ENCODE results near the gene GSN. TPM values are rescaled to one million over a fixed set of nuclear protein-coding genes. Genes with fewer than 3 reads are reported as not detected.

Gene GSN
- total and polyA plus RNA-seq, 2 of the 8 experiments (the other 6 are each of a cell fraction or from before 2014, with no cell fraction given), result 52.3 to 94.5 TPM

DNA sequence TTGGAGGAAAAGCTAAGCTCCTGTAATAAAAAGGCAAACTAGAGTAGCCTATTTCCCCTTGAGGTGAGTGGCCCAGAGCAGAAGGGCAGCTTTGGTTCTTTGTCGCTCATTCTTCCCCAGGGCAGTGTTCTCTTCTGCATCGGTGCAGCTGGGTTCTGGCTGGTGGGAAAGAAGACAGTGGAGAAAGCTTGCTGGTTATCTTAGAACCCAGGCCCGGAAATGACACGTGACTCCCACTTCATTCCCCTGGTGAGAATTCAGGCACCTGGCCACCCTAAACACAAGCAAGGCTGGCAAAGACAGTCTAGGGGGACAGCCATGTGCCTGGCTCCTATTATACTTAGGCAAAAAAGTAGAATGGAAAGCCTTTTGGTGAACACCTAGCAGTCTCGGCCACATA, 32.5 kb upstream of the GSN start:
- POLR2A ChIA-PET (ENCODE audit: partially characterized antibody), result interaction anchor here (1.1 kb wide), 1 partner anchor 14 kb away, joined by 3 read pairs; no protein-coding TSS in a partner anchor
- no peak for DNase-seq (ENCODE audit: low read depth in 1 of 2, low spot score in 2 of 2)
- WGBS, 2 experiments (ENCODE audit: extremely low coverage in 1 of 2, insufficient coverage in 1 of 2, insufficient read length in 1 of 2, insufficient replicate concordance in 2 of 2, low coverage in 1 of 2, low lambda C conversion rate in 2 of 2, missing lambda C conversion rate in 1 of 2), result 94% methylated on average over 5 of the region's 5 CpGs; no CpG with 5 or more reads in 1 of the 2 experiments

More for the DNA sequence above, 32.5 kb upstream of the GSN start:
- Histone ChIP-seq H3K79me2 (ENCODE audit: control insufficient read depth in 1 of 2, insufficient read depth in 2 of 2, low read length in 2 of 2) (no peaks in the 10 kb centered on the region), H3K9ac (replicated peaks in 1 of 4; ENCODE audit: extremely low read depth in 1 of 4, low read depth in 3 of 4, low read length in 3 of 4) (no peak overlapping the region), H4K91ac (replicated peaks; ENCODE audit: insufficient read length, low read length) (no peak overlapping the region), H3K36me3 (ENCODE audit: control insufficient read depth in 2 of 4, insufficient read depth in 4 of 4, low read length in 3 of 4) (no peaks in the 10 kb centered on the region), H3K23ac (ENCODE audit: insufficient read length) (no peak overlapping the region), H2BK5ac (ENCODE audit: low read depth, low read length) (no peak overlapping the region), H3K4me1 (replicated peaks in 1 of 4; ENCODE audit: control insufficient read depth in 3 of 4, insufficient read depth in 4 of 4, low read length in 3 of 4) (peaks cover 0 to 3% (median 0%) of the 10 kb centered on the region in 4 experiments; a peak in 2 of 7 replicates), H2AK5ac (ENCODE audit: low read depth, low read length) (no peak overlapping the region), H4K20me1 (replicated peaks in 1 of 2; ENCODE audit: control insufficient read depth in 1 of 2, insufficient read depth in 2 of 2, low read length in 2 of 2) (no peaks in the 10 kb centered on the region), H4K8ac (ENCODE audit: extremely low read depth, insufficient read depth, low read length) (no peak overlapping the region), H3K23me2 (ENCODE audit: low read depth, low read length) (no peaks in the 10 kb centered on the region), H2AFZ (ENCODE audit: low read length) (no peak overlapping the region), H3K79me1 (ENCODE audit: low read depth, low read length) (no peaks in the 10 kb centered on the region), H3K18ac (ENCODE audit: extremely low read depth, low read length) (no peak overlapping the region), H4K5ac (ENCODE audit: insufficient read length, low read depth, low read length) (no peak overlapping the region), H2BK12ac (ENCODE audit: low read depth, low read length) (no peak overlapping the region), H3K4me2 (ENCODE audit: insufficient read depth in 1 of 2, low read depth in 2 of 2, low read length in 2 of 2) (no peak overlapping the region), H2BK15ac (ENCODE audit: low read length) (no peak overlapping the region), H3K56ac (replicated peaks; ENCODE audit: insufficient read length, low read depth, low read length) (no peak overlapping the region), H3K4me3 (ENCODE audit: extremely low read depth in 1 of 4, insufficient read depth in 2 of 4, low read depth in 3 of 4, low read length in 4 of 4) (no peak overlapping the region), H3K4ac (replicated peaks; ENCODE audit: insufficient read length, low read depth, low read length) (no peak overlapping the region), H3K27ac (ENCODE audit: low read depth, low read length) (no peak overlapping the region), H2BK20ac (ENCODE audit: low read length) (no peak overlapping the region), H2BK120ac (replicated peaks; ENCODE audit: low read depth, low read length) (no peak overlapping the region), H3K27me3 (replicated peaks in 1 of 4; ENCODE audit: control insufficient read depth in 3 of 4, extremely low read depth in 1 of 4, insufficient read depth in 3 of 4, low read length in 3 of 4) (peaks cover 0 to 2% (median 0%) of the 10 kb centered on the region in 4 experiments; a peak in 3 of 7 replicates), H3K14ac (ENCODE audit: insufficient read length) (no peak overlapping the region), H3K9me3 (ENCODE audit: insufficient read depth in 2 of 2, low read depth in 1 of 2, low read length in 1 of 2) (no peaks in the 10 kb centered on the region)
- CTCF ChIA-PET (ENCODE audit: partially characterized antibody), result interaction anchor here (0.7 to 2.4 kb wide), 11 partner anchors 9 to 84 kb away, joined by 3 to 8 read pairs (median 4); no protein-coding TSS in a partner anchor
- TF ChIP-seq POLR2A (IDR thresholded peaks at IDR 0.05; ENCODE audit: control extremely low read depth in 1 of 2, low read depth in 2 of 2, low read length in 2 of 2), result no peak
- TF ChIP-seq EP300 (IDR thresholded peaks at IDR 0.05; ENCODE audit: borderline replicate concordance in 1 of 2, low read depth in 2 of 2, low read length in 2 of 2), result no peak
- no peak for TF ChIP-seq SIN3A (conservative IDR thresholded peaks at IDR 0.05 in 1 of 2, IDR thresholded peaks at IDR 0.05 in 1 of 2; ENCODE audit: low read depth in 1 of 2, low read length in 2 of 2)
- no peak for TF ChIP-seq JUN (IDR thresholded peaks at IDR 0.05; ENCODE audit: low read depth, low read length)
- FAIRE-seq, result no peak

Data from H1 (cell line).